Measurements from ENCODE around the gene KCND3. TPM values are rescaled to one million over a fixed set of nuclear protein-coding genes. Genes with fewer than 3 reads are reported as not detected.
A peak's percentile ranks its signal among the peaks of the same experiment; 100 is the strongest.

The KCND3 gene
- total RNA-seq, 4 donors from 2014 or later = 7.4 to 20.4 (median 9.8) TPM

GRCh38 chr1:111956155-111956771 is 33.2 kb downstream of the KCND3 start:
- WGBS, 2 donors = 91 to 93% methylated on average over 13 of the region's 13 CpGs
- intact Hi-C loops (cut with DNase I; ENCODE audit: low total_unique reads) = no loop called here
- TF ChIP-seq CTCF (IDR thresholded peaks at IDR 0.05) = no peak
- no peak for TF ChIP-seq POLR2A (IDR thresholded peaks at IDR 0.05)
- DNase-seq (ENCODE audit: low spot score in 2 of 2) = no peak
- no peak overlapping the region for H3K4me3 ChIP-seq (ENCODE audit: low read depth, poor library complexity, severe bottlenecking)

- no peak for DNase-seq (ENCODE audit: low spot score in 2 of 2)
- intact Hi-C loops (cut with DNase I; ENCODE audit: low total_unique reads) = no loop called here
- no peak overlapping the region for H3K4me3 ChIP-seq (ENCODE audit: low read depth, poor library complexity, severe bottlenecking)
- TF ChIP-seq POLR2A (IDR thresholded peaks at IDR 0.05) = no peak
- 56 to 68% methylated on average over 6 of the region's 6 CpGs for WGBS, 2 donors
Measured at GRCh38 chr1:111955755-111956154, 33.7 kb downstream of the KCND3 start.

GRCh38 chr1:111953797-111954196 is 35.7 kb downstream of the KCND3 start:
- intact Hi-C loops (cut with DNase I; ENCODE audit: low total_unique reads) = no loop called here
- 70 to 75% methylated on average over 5 of the region's 5 CpGs for WGBS, 2 donors
- no peak for DNase-seq (ENCODE audit: low spot score in 2 of 2)
- H3K4me3 ChIP-seq (ENCODE audit: low read depth, poor library complexity, severe bottlenecking) = no peak overlapping the region
- TF ChIP-seq POLR2A (IDR thresholded peaks at IDR 0.05) = no peak
- TF ChIP-seq CTCF (IDR thresholded peaks at IDR 0.05) = no peak

GRCh38 chr1:111952125-111952657 is 37.3 kb downstream of the KCND3 start:
- no peak overlapping the region for H3K4me3 ChIP-seq (ENCODE audit: low read depth, poor library complexity, severe bottlenecking)
- DNase-seq (ENCODE audit: low spot score in 2 of 2) = no peak
- WGBS, 2 donors = 20 to 27% methylated on average over 4 of the region's 4 CpGs
- no peak for TF ChIP-seq CTCF (IDR thresholded peaks at IDR 0.05)
- no peak for TF ChIP-seq POLR2A (IDR thresholded peaks at IDR 0.05)
- intact Hi-C loops (cut with DNase I; ENCODE audit: low total_unique reads) = no loop called here

- WGBS, 2 donors = 20 to 21% methylated on average over 6 of the region's 6 CpGs
- TF ChIP-seq CTCF (IDR thresholded peaks at IDR 0.05) (no peak), POLR2A (IDR thresholded peaks at IDR 0.05) (no peak)
- intact Hi-C loops (cut with DNase I; ENCODE audit: low total_unique reads) = no loop called here
- DNase-seq (ENCODE audit: low spot score in 2 of 2) = peak in 1 of 2 donors; percentile 52
- no peak overlapping the region for H3K4me3 ChIP-seq (ENCODE audit: low read depth, poor library complexity, severe bottlenecking)
Measured at GRCh38 chr1:111948209-111949171, 41.0 kb downstream of the KCND3 start.

Measured in lower leg skin (tissue), 4 donors.